ENCODE measurements around the gene KRTAP12-1. TPM values are rescaled to one million over a fixed set of nuclear protein-coding genes. Genes with fewer than 3 reads are reported as not detected.

Gene KRTAP12-1
- total and polyA plus RNA-seq, 9 of the 15 experiments (the other 6 are each of a cell fraction or from before 2014, with no cell fraction given) = not detected

DNA sequence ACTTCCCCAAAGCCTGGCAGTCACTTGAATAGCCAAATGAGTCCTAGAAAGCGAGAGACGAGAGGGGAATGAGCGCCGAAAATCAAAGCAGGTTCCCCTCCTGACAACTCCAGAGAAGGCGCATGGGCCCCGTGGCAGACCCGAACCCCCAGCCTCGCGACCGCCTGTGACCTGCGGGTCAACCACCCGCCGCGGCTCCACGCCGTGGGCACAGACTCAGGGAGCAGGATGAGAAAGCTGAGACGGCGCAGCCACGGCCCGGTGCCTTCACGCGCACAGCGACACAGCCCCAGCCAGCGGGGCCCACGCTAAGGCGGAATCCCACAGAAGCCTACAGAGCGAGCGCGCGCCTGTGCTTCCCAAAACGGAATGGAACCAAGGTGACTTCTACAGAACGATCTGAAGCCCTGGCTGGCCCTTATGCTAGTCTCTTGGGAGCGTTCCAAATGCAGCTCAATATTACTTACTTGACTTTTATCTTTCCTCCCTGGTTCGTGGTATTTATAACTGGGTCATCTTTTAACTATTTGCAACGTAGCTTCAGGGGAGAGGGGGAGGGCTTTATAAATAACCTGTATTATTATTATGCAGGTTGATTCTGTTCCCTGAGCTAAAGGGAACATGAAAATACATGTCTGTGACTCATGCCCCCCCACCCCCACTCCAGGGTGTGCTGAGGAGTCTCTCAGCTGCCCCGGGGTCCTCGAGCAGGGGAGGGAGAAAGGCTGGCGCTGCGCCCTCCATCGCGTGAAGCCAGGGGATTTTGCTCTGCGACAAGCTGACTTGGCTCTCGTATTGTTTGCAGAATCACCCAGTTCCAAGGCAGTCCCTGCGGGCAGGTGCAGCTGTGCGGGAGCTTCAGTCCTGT, 27.7 kb upstream of the KRTAP12-1 start (continued):
- TF ChIP-seq MAFK (IDR thresholded peaks at IDR 0.05; ENCODE audit: low read length) (no peak), CBX5 (IDR thresholded peaks at IDR 0.05; ENCODE audit: borderline replicate concordance, low read depth) (no peak)

DNA sequence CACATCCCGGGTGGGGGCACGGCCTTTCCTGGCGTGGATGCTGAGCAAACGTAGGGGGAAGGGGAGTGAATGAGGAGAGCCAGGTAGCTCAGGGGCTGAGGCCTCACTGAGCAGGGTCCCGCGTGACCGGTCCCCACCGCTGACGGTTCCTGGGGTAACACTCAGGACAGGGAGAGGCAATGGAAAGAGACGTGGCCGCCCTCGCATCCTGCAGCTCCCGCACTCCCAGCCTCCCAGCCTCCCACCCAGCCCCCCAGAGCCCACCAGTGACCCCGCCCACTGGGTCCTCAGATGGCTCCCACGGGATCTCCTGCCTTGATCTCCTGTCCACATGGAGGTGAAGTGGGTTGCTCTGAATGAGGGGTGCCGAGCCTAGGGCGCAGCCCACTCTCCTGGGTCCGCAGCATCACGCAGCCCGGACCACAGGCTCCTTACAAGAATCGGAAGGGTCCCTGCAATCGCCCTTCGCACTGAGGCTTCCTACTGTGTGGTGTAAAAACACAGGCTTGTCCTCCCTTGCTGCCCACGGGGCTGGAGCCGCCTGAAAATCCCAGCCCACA, 27.0 kb upstream of the KRTAP12-1 start:
- Histone ChIP-seq H3K27me3 (ENCODE audit: control insufficient read depth in 2 of 2, insufficient read depth in 2 of 2, low read length in 2 of 2) (peaks cover 46 to 75% of the 10 kb centered on the region in 2 experiments; a peak in 4 of 5 replicates), H3K27ac (ENCODE audit: extremely low read depth, low read depth, low read length) (no peak overlapping the region), H4K20me1 (replicated peaks; ENCODE audit: control insufficient read depth, insufficient read depth, low read length) (peaks cover 8% of the 10 kb centered on the region; the same call in 1 of the 2 replicates), H2AFZ (ENCODE audit: low read depth, low read length) (no peak overlapping the region), H3K4me2 (ENCODE audit: insufficient read depth, low read length) (no peak overlapping the region), H3K36me3 (ENCODE audit: control insufficient read depth, insufficient read depth, low read length) (no peaks in the 10 kb centered on the region), H3K4me3 (no peak overlapping the region), H3K4me1 (replicated peaks in 1 of 2; ENCODE audit: control insufficient read depth in 2 of 2, insufficient read depth in 2 of 2, low read length in 2 of 2) (peaks cover 0 to 18% of the 10 kb centered on the region in 2 experiments; a peak in 1 of 5 replicates), H3K79me2 (ENCODE audit: control insufficient read depth, insufficient read depth, low read length) (no peaks in the 10 kb centered on the region), H3K9ac (ENCODE audit: insufficient read depth in 1 of 2, low read depth in 2 of 2, low read length in 2 of 2) (no peak overlapping the region), H3K9me1 (ENCODE audit: control insufficient read depth, insufficient read depth, low read length) (no peaks in the 10 kb centered on the region), H3K9me3 (replicated peaks; ENCODE audit: control insufficient read depth, insufficient read depth, low read depth, low read length) (no peaks in the 10 kb centered on the region)
- intact Hi-C loops (cut with micrococcal nuclease) = no loop called here
- FAIRE-seq = no peak
- in situ Hi-C loops (cut with MboI) = no loop called here
- POLR2A ChIA-PET = interaction anchor here (0.6 to 2.0 kb wide), 4 partner anchors 10 to 321 kb away, joined by 3 to 8 read pairs (median 3); no protein-coding TSS in a partner anchor
- DNase-seq (ENCODE audit: extremely low read depth in 1 of 4, low spot score in 3 of 4) = no peak
- CTCF ChIA-PET (ENCODE audit: low intra/inter-chr PET ratio) = no interaction called here
- ATAC-seq = no peak
- 2% methylated on average over 20 of the region's 25 CpGs for WGBS (ENCODE audit: insufficient coverage, low coverage, missing lambda C conversion rate)
- BruUV-seq (replicated peaks) = no TSS peak
- TF ChIP-seq ZNF75A (CRISPR knock-in tag; IDR thresholded peaks at IDR 0.05) (no peak), FOSL1 (tag; conservative IDR thresholded peaks at IDR 0.05) (no peak), TEAD2 (tag; IDR thresholded peaks at IDR 0.05) (no peak), ILK (tag; IDR thresholded peaks at IDR 0.05; ENCODE audit: borderline replicate concordance, low read depth) (no peak), SP1 (CRISPR knock-in tag; IDR thresholded peaks at IDR 0.05) (no peak), MYC (IDR thresholded peaks at IDR 0.05; ENCODE audit: low read depth, low read length) (no peak), MYC (CRISPR knock-in tag; IDR thresholded peaks at IDR 0.05; ENCODE audit: borderline replicate concordance, low read depth) (no peak), ZNF24 (IDR thresholded peaks at IDR 0.05) (no peak), ZNF778 (CRISPR knock-in tag; IDR thresholded peaks at IDR 0.05) (no peak), HMGN3 (IDR thresholded peaks at IDR 0.05; ENCODE audit: borderline replicate concordance, extremely low read depth, insufficient read length, low read depth, low read length) (no peak), FOXM1 (IDR thresholded peaks at IDR 0.05; ENCODE audit: low read depth) (no peak), FOXM1 (CRISPR knock-in tag; IDR thresholded peaks at IDR 0.05; ENCODE audit: low read depth) (no peak), U2AF1 (optimal IDR thresholded peaks at IDR 0.05; ENCODE audit: low read depth, low read length) (no peak), RBM22 (IDR thresholded peaks at IDR 0.05; ENCODE audit: low read depth, low read length, poor library complexity, severe bottlenecking) (no peak), TAL1 (IDR thresholded peaks at IDR 0.05) (no peak), C11orf30 (IDR thresholded peaks at IDR 0.05; ENCODE audit: low read depth) (no peak)
- TF ChIP-seq, protein P1, sequence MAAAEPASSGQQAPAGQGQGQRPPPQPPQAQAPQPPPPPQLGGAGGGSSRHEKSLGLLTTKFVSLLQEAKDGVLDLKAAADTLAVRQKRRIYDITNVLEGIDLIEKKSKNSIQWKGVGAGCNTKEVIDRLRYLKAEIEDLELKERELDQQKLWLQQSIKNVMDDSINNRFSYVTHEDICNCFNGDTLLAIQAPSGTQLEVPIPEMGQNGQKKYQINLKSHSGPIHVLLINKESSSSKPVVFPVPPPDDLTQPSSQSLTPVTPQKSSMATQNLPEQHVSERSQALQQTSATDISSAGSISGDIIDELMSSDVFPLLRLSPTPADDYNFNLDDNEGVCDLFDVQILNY (CRISPR knock-in tag; IDR thresholded peaks at IDR 0.05) = no peak
- TF ChIP-seq, protein P2, sequence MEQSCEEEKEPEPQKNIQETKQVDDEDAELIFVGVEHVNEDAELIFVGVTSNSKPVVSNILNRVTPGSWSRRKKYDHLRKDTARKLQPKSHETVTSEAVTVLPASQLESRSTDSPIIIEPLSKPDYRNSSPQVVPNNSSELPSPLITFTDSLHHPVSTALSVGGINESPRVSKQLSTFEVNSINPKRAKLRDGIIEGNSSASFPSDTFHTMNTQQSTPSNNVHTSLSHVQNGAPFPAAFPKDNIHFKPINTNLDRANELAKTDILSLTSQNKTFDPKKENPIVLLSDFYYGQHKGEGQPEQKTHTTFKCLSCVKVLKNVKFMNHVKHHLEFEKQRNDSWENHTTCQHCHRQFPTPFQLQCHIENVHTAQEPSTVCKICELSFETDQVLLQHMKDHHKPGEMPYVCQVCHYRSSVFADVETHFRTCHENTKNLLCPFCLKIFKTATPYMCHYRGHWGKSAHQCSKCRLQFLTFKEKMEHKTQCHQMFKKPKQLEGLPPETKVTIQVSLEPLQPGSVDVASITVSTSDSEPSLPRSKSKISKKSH (CRISPR knock-in tag; IDR thresholded peaks at IDR 0.05) = no peak
